ENCODE measurements around the gene WDR3.

WDR3 gene

DNA sequence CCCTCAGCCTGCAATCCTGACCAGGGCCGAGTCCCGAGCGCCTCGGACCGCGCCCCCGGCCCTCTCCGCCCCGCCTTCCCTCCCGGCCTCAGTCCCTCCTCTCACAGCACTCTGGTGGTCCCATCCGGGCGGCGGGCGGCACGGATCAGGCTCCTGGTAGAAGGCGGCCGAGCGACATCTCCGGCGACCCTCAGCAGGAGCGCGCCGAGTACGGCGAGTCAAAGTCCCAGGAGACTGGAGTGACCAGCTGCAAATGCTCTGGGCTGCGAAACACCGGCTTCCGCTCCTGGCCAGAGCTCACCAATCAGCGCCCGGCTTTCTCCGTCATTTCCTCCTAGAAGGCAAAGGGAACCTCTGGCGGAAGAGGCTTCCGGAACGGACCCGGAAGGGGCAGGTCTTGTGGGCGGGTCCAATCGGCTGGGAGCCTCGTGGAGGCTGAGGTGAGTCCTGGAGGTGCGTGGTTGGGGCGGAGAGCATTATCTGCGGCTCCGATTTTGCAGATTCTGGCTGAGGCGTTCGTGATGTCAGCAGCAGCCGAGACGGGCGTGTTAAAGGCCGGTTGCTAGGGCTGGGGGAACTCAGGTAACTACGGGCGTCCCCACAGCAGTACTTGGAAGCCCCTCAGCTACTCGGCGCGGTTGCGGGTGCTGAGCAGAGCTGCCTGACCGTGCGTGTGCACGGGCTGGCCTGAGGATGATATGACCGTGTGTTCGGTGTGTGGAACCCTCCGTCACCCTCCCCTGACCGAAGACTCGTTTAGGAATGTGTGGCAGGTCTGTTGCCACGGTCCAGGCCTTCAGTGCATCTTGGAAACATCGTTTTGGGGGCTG lies at the start of gene WDR3, which contains the start of gene GDAP2:
Gene WDR3, plus strand, starts transcription at position 397 of the 830 bp plus-strand sequence. CDS start 3,581 bp downstream, outside the sequence.
Gene GDAP2, minus strand, starts transcription at position 279 of the 830 bp plus-strand sequence. CDS start 9,264 bp downstream, outside the sequence.
- no peak for TF ChIP-seq CTCF (IDR thresholded peaks at IDR 0.05; ENCODE audit: extremely low read depth, insufficient read depth, missing control alignments)
- in situ Hi-C loops (cut with MboI; ENCODE audit: low pct_unique_long_range_greater_than_20kb, low sequenced_read_pairs, unreplicated experiment), result no loop called here
- peak; percentile 89 for DNase-seq (ENCODE audit: low spot score)

GRCh38 chr1:117883616-117884015 lies 45.9 kb upstream of the WDR3 start:
- no peak for TF ChIP-seq CTCF (IDR thresholded peaks at IDR 0.05; ENCODE audit: extremely low read depth, insufficient read depth, missing control alignments)
- in situ Hi-C loops (cut with MboI; ENCODE audit: low pct_unique_long_range_greater_than_20kb, low sequenced_read_pairs, unreplicated experiment), result loop anchor here (25.0 kb wide), 1 partner anchor 371 kb away; no protein-coding TSS in a partner anchor
- no peak for DNase-seq (ENCODE audit: low spot score)

GRCh38 chr1:117886101-117886795 lies 43.3 kb upstream of the WDR3 start:
- no peak for DNase-seq (ENCODE audit: low spot score)
- in situ Hi-C loops (cut with MboI; ENCODE audit: low pct_unique_long_range_greater_than_20kb, low sequenced_read_pairs, unreplicated experiment), result loop anchor here (25.0 kb wide), 1 partner anchor 374 kb away; no protein-coding TSS in a partner anchor
- TF ChIP-seq CTCF (IDR thresholded peaks at IDR 0.05; ENCODE audit: extremely low read depth, insufficient read depth, missing control alignments), result no peak

GRCh38 chr1:117890452-117890851 lies 39.1 kb upstream of the WDR3 start:
- in situ Hi-C loops (cut with MboI; ENCODE audit: low pct_unique_long_range_greater_than_20kb, low sequenced_read_pairs, unreplicated experiment), result loop anchor here (25.0 kb wide), 1 partner anchor 378 kb away; no protein-coding TSS in a partner anchor
- no peak for DNase-seq (ENCODE audit: low spot score)
- no peak for TF ChIP-seq CTCF (IDR thresholded peaks at IDR 0.05; ENCODE audit: extremely low read depth, insufficient read depth, missing control alignments)

DNA sequence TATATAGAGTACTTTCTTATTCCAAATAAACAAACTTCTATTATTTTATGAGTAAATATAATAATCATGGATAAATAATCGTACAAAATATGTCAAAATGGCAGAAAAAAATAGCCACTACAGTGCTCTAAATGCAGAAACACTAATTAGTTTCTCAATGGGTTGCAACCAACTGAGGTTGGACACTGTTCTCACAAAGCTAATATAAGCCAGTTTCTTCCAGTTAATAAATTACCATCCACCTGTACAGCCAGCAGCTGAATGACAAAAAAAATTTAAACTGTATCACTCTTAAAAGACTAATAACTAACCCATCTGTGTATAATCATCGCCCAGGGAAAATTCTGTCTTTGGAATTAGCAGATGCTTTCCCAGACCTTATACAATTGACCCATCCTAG lies 37.0 kb upstream of the WDR3 start:
- TF ChIP-seq CTCF (IDR thresholded peaks at IDR 0.05; ENCODE audit: extremely low read depth, insufficient read depth, missing control alignments), result no peak
- in situ Hi-C loops (cut with MboI; ENCODE audit: low pct_unique_long_range_greater_than_20kb, low sequenced_read_pairs, unreplicated experiment), result loop anchor here (25.0 kb wide), 1 partner anchor 380 kb away; no protein-coding TSS in a partner anchor
- no peak for DNase-seq (ENCODE audit: low spot score)

DNA sequence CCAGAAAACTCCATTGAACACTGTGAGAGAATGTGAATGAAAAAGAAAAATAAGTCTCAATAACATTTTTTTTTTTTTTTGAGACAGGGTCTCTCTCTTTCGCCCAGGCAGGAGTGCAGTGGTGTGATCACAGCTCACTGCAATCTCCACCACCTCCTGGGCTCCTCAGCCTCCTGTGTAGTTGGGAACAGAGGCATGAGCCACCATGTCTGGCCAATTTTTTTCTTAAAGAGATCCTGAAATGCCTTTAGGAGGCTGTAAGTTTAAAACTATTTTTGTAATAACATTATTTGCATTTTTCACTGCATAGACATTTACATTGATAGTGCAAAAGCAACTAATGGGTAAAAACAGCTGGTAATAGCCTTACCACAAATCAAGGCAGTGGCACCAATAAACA lies 35.5 kb upstream of the WDR3 start:
- TF ChIP-seq CTCF (IDR thresholded peaks at IDR 0.05; ENCODE audit: extremely low read depth, insufficient read depth, missing control alignments), result no peak
- DNase-seq (ENCODE audit: low spot score), result no peak
- in situ Hi-C loops (cut with MboI; ENCODE audit: low pct_unique_long_range_greater_than_20kb, low sequenced_read_pairs, unreplicated experiment), result loop anchor here (25.0 kb wide), 1 partner anchor 382 kb away; no protein-coding TSS in a partner anchor

All from GM13977 (cell line).